HG03064 (cell line): ENCODE results near the gene SCLY.
"Not testable (repeated sequence)": the region's sequence is repeated elsewhere in the genome, so short reads cannot be mapped to it uniquely, and the experiment has no call there.

Experiments used
- ATAC-seq: cut with Tn5 transposase; IDR thresholded peaks from one replicate; pipeline ENCODE4 v1.9.1; 2021; ENCODE audit warnings: low read depth; ENCODE audit not compliant: unreplicated experiment

Gene SCLY

GRCh38 chr2:238039151-238039550, 21.6 kb upstream of the SCLY start:
- ATAC-seq = no peak

- no peak for ATAC-seq
These were observed 20.8 kb upstream of the SCLY start for GRCh38 chr2:238039985-238040384.

- no peak for ATAC-seq
These were observed 19.9 kb upstream of the SCLY start for GRCh38 chr2:238040918-238041317.

GRCh38 chr2:238042090-238042489, 18.7 kb upstream of the SCLY start:
- no peak for ATAC-seq

- no peak for ATAC-seq
These were observed 17.8 kb upstream of the SCLY start for GRCh38 chr2:238042849-238043584.

- ATAC-seq = no peak
These were observed 16.9 kb upstream of the SCLY start for GRCh38 chr2:238043851-238044250.

GRCh38 chr2:238045575-238045974, 15.2 kb upstream of the SCLY start:
- ATAC-seq = no peak

- no peak for ATAC-seq
These were observed 14.0 kb upstream of the SCLY start for GRCh38 chr2:238046725-238047270.

- no peak for ATAC-seq
These were observed 7.5 kb upstream of the SCLY start for GRCh38 chr2:238053191-238053776.

GRCh38 chr2:238055841-238056240, 5.0 kb upstream of the SCLY start:
- ATAC-seq = no peak

GRCh38 chr2:238057696-238058575, 2.9 kb upstream of the SCLY start:
- not testable (repeated sequence) for ATAC-seq

GRCh38 chr2:238059505-238059904, 1.3 kb upstream of the SCLY start:
- no peak for ATAC-seq

- peak; percentile 14 for ATAC-seq
These were observed 682 bp upstream of the SCLY start for GRCh38 chr2:238060096-238060541.

GRCh38 chr2:238061315-238062202, 758 bp downstream of the SCLY start:
- ATAC-seq = peak; percentile 19

GRCh38 chr2:238063414-238064189, 2.8 kb downstream of the SCLY start:
- no peak for ATAC-seq

- no peak for ATAC-seq
These were observed 3.6 kb downstream of the SCLY start for GRCh38 chr2:238064376-238064775.

GRCh38 chr2:238065071-238065846, 4.5 kb downstream of the SCLY start:
- no peak for ATAC-seq

- no peak for ATAC-seq
These were observed 5.4 kb downstream of the SCLY start for GRCh38 chr2:238066218-238066617.

GRCh38 chr2:238066718-238067117, 5.9 kb downstream of the SCLY start:
- not testable (repeated sequence) for ATAC-seq
